GM10266 (cell line): ENCODE data around the gene BRI3BP.
A peak's percentile ranks its signal among the peaks of the same experiment; 100 is the strongest.
"Not testable (repeated sequence)": the region's sequence is repeated elsewhere in the genome, so short reads cannot be mapped to it uniquely, and the experiment has no call there.

Source experiments
- DNase-seq: peaks from one replicate; pipeline ENCODE4 v3.0.0; 2012; ENCODE audit errors: extremely low spot score
- TF ChIP-seq, protein P1 (sequence below): IDR thresholded peaks from 2 replicates; pipeline ENCODE4 v1.5.1; 2012; ENCODE audit warnings: mild to moderate bottlenecking, low read depth; ENCODE audit not compliant: control insufficient read depth, insufficient read depth; ENCODE audit errors: missing control alignments

The BRI3BP gene

DNA sequence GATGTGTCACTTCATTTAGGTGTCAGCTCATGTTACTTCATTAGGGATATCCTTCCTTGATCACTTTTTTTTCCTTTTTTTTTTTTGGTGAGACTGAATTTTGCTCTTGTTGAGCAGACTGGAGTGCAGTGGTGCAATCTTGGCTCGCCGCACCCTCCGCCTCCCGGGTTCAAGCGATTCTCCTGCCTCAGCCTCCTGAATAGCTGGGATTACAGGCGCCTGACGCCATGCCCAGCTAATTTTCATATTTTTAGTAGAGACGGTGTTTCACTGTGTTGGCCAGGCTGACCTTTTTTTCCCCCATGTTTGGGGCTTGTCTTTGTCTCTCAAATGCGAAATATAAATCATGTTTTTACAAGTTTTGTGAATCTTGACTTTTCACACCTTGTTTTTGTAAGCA lies 62.1 kb downstream of the BRI3BP start:
- TF ChIP-seq, protein P1, sequence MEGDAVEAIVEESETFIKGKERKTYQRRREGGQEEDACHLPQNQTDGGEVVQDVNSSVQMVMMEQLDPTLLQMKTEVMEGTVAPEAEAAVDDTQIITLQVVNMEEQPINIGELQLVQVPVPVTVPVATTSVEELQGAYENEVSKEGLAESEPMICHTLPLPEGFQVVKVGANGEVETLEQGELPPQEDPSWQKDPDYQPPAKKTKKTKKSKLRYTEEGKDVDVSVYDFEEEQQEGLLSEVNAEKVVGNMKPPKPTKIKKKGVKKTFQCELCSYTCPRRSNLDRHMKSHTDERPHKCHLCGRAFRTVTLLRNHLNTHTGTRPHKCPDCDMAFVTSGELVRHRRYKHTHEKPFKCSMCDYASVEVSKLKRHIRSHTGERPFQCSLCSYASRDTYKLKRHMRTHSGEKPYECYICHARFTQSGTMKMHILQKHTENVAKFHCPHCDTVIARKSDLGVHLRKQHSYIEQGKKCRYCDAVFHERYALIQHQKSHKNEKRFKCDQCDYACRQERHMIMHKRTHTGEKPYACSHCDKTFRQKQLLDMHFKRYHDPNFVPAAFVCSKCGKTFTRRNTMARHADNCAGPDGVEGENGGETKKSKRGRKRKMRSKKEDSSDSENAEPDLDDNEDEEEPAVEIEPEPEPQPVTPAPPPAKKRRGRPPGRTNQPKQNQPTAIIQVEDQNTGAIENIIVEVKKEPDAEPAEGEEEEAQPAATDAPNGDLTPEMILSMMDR = no peak
- DNase-seq = no peak

DNA sequence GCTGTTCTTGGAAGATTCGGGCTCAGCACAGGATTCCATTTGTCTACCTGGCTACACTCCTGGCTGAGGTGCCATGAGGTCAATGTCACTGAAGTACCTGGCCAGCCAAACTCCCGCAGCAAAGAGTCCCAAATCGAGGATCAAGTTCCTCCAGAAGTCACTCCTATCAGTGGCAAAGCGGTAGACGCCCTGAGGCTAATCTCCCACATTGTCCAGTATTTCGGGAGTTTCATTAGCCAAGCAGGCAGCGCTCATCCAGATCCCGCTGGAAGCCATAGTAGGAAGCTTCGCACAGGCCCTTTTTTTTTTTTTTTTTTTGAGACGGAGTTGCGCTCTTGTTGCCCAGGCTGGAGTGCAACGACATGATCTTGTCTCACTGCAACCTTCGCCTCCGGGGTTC lies 62.9 kb downstream of the BRI3BP start:
- no peak for DNase-seq
- TF ChIP-seq, protein P1 = no peak

DNA sequence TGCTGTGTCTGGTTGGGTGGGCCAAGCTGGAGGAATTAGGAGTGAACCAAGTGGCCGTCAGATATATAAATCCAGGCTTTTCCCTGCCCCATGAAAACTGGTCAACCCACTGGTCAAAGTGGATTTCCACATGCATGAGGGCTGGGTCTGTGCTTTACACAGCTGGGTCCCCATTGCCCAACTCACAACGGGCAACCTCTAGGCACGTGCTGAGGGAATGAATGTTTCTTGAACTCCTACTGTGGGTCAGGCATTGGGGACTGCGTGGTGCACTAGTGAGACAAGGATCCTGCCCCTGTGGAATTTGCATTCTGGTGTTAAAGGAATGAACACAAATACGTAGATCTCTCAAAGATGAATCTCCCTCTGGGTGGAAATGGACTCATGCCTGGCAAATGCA lies 64.3 kb downstream of the BRI3BP start:
- no peak for DNase-seq
- TF ChIP-seq, protein P1 = no peak

DNA sequence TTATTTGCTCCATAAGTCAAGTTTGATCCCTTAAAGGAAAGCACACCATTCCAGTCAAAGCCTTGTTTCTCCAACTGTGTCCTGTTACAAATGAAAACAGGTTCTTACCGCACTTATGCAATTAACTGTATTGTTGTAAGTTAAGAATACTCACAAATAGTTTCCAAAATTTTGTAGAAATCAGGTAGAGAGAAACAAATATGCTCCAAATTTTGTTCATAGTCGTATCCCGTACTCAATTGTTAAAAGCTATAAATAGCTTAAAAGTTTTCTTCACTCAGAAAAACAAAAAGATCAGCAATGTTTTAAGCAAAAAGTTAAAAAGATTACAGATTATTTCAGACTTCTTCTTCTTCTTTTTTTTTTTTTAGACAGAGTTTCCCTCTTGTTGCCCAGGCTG lies 67.8 kb downstream of the BRI3BP start:
- TF ChIP-seq, protein P1 = no peak
- DNase-seq = no peak

DNA sequence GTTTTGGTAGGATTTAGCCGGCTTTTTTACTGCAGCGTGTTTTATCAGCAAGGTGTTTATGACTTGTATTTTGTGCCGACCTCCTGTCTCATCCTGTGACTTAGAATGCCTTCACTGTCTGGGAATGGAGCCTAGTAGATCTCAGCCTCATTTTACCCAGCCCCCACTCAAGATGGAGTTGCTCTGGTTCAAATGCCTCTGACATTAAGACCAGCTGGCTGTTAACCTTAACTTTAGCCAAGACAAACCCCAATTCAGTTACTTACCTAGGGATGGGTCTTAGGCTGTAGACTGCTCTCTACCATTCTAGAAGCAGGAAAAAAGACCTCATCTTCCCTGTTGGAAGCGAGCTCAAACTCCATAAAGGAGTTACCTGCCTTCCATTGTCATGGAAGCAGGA lies 70.1 kb downstream of the BRI3BP start:
- DNase-seq = not testable (repeated sequence)

DNA sequence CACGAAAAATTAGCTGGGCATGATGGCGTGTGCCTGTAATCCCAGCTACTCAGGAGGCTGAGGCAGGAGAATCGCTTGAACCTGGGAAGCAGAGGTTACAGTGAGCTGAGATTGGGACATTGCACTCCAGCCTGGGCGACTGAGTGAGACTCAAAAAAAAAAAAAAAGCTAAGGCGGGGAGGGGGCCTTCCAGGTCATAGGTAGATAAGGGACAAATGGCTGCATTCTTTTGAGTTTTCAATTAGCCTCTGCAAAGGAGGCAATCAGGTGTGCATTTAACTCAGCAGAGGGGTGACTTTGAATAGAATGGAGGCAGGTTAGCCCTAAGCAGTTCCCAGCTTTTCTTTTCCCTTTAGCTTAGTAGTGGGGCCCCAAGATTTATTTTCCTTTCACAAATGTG lies 71.0 kb downstream of the BRI3BP start:
- no peak for DNase-seq
- TF ChIP-seq, protein P1 = no peak

DNA sequence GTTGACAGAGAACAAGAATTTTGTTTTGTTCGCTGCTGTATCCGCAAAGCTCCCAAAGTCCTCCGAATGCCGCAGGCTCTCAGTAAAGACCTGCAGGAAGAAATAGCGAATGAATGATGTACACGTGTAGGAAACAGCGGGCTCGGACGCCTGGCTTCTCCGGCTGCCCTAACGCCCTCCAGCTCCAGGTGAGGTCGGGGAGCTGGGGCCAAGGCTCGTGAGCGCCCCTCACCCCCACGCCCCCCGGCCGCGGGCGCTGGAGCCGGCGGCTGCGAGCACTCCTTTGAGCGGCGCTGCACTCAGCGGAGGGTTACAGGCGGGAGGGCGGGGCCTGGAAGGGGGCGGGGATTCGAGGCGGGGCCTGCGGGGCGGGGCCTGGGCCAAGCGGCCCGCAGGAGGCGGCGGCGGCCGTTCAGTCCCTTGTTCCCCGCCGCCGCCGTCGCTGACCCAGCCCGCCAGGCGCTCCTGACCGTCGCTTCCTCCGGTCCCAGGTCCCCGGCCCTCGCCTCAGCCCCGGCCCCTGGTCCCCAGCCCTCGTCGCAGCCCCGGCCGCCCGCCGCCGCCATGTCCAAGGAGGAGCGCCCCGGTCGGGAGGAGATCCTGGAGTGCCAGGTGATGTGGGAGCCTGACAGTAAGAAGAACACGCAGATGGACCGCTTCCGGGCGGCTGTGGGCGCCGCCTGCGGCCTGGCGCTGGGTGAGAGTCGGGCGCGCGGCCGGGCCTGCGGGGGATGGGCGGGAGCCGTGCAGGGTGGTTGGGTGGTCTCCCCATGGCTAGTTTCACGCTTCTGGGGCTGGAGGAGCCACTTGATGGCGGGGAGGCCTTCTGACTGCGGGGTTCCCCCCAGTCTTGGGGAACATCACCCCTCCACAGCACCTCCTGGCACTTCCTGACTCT lies 71.8 kb downstream of the BRI3BP start, which contains the start of gene AACS:
Gene AACS (plus strand): TSS at position 415 of the 898 bp plus-strand sequence. CDS start 150 bp downstream, at position 565.
- DNase-seq = peak; percentile 97
- TF ChIP-seq, protein P1 = no peak
